ENCODE data around the gene ZNRF3.
"Not testable (repeated sequence)": the region's sequence is repeated elsewhere in the genome, so short reads cannot be mapped to it uniquely, and the experiment has no call there.

The ZNRF3 gene

GRCh38 chr22:29039148-29039547, 155.8 kb downstream of the ZNRF3 start:
- DNase-seq (ENCODE audit: low spot score), result no peak

- DNase-seq (ENCODE audit: low spot score), result not testable (repeated sequence)
Observed at GRCh38 chr22:29039684-29040083, 156.3 kb downstream of the ZNRF3 start.

GRCh38 chr22:29040385-29041275, 157.3 kb downstream of the ZNRF3 start:
- DNase-seq (ENCODE audit: low spot score), result peak; percentile 84

GRCh38 chr22:29041408-29041807, 158.0 kb downstream of the ZNRF3 start:
- DNase-seq (ENCODE audit: low spot score), result no peak

- no peak for DNase-seq (ENCODE audit: low spot score)
Observed at GRCh38 chr22:29043906-29044575, 160.7 kb downstream of the ZNRF3 start.

- DNase-seq (ENCODE audit: low spot score), result no peak
Observed at GRCh38 chr22:29044657-29045176, 161.3 kb downstream of the ZNRF3 start.

- no peak for DNase-seq (ENCODE audit: low spot score)
Observed at GRCh38 chr22:29048822-29049654, 165.7 kb downstream of the ZNRF3 start.

- DNase-seq (ENCODE audit: low spot score), result no peak
Observed at GRCh38 chr22:29049655-29050263, 166.4 kb downstream of the ZNRF3 start.

- DNase-seq (ENCODE audit: low spot score), result no peak
Observed at GRCh38 chr22:29050457-29050856, 167.1 kb downstream of the ZNRF3 start.

GRCh38 chr22:29053048-29053702, 169.8 kb downstream of the ZNRF3 start:
- DNase-seq (ENCODE audit: low spot score), result no peak

GRCh38 chr22:29054251-29054767, 170.9 kb downstream of the ZNRF3 start:
- DNase-seq (ENCODE audit: low spot score), result no peak

- peak; percentile 58 for DNase-seq (ENCODE audit: low spot score)
Observed at GRCh38 chr22:29055192-29055830, 171.9 kb downstream of the ZNRF3 start.

GRCh38 chr22:29056472-29056871, 173.1 kb downstream of the ZNRF3 start:
- no peak for DNase-seq (ENCODE audit: low spot score)

- no peak for DNase-seq (ENCODE audit: low spot score)
Observed at GRCh38 chr22:29060251-29060869, 177.0 kb downstream of the ZNRF3 start.

GRCh38 chr22:29060931-29061330, 177.6 kb downstream of the ZNRF3 start:
- no peak for DNase-seq (ENCODE audit: low spot score)

- DNase-seq (ENCODE audit: low spot score), result no peak
Observed at GRCh38 chr22:29061773-29062172, 178.4 kb downstream of the ZNRF3 start, which contains the start of gene C22orf31. Gene C22orf31 (minus strand): TSS chr22:29061831. CDS start chr22:29061792, 39 bp downstream.

GRCh38 chr22:29062286-29062821, 179.0 kb downstream of the ZNRF3 start:
- DNase-seq (ENCODE audit: low spot score), result no peak

GRCh38 chr22:29065468-29066190, 182.3 kb downstream of the ZNRF3 start:
- DNase-seq (ENCODE audit: low spot score), result no peak

GRCh38 chr22:29069463-29069862, 186.1 kb downstream of the ZNRF3 start:
- no peak for DNase-seq (ENCODE audit: low spot score)
